HG03575 (cell line): ENCODE data around the gene LHX1.

Source experiments
- ATAC-seq: cut with Tn5 transposase; IDR thresholded peaks from one replicate; pipeline ENCODE4 v1.9.1; 2021; ENCODE audit not compliant: unreplicated experiment, insufficient number of reproducible peaks, low FRiP score; ENCODE audit errors: extremely low read depth

The LHX1 gene

DNA sequence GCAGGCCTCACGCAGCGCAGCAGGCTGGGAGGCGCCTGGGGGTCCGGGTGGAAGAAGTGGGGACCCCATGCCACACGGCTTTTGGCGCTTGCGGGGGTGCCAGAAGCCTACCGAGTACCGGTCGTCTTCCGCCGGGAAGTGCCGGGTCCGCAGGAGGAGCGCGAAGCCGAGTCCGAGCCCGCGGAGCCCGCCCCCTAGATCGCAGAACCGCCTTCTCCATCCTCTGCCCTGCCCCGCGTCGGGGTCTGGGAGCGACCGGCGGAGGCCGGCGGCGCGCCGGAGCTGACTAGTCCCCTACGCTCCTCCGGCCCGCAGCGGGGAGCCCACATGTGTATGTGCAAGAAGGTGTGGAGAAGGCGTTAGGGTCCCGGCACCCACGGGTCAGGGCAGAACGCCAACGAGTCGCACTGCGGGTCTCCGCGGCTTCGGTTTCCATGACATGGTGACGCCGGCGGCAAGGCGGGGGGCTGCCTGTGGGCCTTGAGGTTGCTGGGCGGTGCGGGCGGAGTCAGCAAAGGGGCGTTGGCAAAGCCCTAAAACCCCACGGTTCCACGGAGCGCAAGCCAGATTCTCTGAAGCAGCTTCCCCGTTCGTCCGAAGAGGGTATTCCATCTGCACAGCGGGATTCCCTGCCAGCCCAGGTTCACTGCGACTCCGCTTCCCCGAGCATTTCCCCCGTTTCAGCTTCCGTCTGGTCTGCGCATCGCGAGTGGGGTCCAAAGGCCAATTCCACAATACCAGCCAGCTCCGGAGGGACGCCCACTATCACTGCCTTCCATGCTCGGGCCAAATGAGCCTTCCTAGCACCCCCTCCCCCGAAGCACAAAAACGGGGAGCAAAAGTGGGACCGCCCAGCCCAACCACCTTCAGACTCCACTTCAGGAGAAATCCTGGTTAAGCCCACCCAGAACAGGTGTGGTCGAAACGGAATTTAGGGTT is 2.3 kb upstream of the LHX1 start:
- ATAC-seq = no peak

DNA sequence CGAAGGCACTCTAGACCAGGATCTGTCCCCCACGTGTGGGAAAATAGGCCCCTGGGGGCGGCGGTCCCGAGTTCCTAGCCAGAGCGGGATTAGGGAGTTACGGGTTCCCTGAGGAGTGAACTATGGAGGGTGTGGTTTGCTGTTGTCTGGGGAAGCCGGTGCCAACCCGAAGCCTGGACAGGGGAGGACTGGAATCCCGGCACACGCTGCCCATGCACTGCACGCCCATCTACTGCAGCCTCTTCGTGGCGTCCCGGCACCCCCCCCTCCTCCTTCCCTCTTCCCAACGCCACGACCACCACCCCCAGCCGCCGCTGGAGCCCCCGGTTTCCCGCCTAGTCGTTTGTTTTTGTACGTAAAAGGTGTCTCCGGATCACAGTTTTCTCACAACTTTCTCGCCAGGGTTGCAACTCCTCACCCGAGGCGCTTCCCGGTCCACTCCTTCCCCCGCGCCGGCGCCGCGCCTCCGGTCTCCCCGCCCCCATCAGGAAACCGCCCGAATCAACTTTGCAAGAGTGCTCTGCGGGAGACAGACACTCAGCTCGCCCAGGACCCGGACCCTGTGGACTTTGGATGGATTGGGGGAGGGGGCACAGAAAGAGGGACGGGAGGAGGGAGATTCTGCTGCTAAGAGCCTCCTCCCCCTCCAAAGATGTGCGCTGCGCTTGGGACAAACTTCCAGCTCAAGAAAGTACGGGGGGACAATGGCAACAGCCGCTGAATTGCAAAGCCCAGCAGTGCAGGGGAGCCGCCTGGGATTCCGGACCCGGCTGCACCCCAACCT is 1.4 kb upstream of the LHX1 start:
- no peak for ATAC-seq

DNA sequence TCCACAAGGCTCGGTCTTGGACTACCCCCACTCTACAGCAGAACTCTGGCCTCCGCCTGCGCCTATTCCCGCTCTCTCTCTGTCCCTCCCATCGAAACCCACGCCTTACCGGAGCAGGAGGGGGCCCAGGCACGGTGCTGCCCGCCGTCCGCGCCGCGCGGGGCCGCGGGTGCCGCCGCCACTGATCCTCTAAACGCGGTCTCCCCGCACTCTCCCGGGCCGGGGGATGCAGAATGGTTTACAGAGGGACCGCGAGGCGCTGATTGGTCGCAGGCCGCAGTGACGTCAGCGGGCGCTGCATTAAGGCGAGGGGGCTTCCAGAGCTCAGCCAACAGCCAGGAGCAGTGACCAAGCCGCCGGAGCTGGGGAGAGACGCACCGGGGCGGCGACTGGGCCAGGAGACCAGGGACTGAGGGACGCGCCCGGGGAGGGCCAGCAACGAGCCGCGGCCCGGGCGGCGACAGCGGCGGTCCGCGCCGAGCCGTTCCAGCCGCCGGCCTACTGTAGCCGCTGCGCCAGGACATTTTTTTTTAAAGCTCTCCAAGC is 747 bp upstream of the LHX1 start:
- no peak for ATAC-seq

DNA sequence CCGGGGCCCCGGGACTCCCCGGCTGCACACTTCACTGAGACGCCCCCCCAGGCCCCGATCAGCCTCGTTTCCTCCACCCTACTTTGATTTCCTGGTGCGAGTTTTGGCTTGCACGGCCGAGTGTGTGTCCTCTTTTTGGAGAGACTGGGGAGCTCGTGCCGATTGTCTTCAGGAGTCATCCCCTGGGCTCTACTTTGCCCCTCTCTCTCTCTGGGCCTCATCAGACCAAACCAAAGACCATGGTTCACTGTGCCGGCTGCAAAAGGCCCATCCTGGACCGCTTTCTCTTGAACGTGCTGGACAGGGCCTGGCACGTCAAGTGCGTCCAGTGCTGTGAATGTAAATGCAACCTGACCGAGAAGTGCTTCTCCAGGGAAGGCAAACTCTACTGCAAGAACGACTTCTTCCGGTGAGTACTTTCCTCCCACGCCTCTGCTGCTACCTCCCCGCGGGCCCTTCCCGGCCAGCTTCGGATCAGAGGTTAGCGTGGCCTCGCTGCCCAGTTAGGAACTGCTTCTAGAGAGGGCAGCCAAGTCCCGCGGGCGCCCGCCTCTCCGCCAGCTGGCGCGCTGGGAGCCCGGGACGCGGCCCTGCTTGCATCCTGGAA is 787 bp downstream of the LHX1 start:
- ATAC-seq = no peak

DNA sequence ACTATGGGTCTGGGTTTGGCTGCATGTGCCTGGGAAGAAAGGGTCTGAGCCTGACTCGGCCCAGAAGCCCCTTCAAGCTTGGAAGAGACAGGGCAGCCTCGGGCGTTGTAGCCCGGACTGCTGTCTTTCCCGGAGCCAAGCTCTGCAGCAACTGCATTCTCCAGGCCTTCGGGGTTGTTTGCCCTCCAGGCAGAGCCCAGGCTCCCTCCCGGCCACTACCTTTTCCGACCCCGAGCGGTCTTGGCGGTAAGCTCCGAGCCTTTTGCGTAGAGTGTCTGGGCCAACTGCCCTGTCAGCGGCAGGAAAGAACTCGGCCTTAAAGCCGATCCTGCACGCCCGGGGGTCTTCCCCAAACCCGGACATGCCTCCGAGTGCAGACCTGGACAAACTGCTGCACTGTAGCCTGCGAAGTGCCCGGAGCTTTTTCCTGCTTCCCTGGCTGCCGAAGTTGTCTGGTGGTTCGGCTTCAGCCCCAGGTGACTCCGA is 1.3 kb downstream of the LHX1 start:
- ATAC-seq = no peak

DNA sequence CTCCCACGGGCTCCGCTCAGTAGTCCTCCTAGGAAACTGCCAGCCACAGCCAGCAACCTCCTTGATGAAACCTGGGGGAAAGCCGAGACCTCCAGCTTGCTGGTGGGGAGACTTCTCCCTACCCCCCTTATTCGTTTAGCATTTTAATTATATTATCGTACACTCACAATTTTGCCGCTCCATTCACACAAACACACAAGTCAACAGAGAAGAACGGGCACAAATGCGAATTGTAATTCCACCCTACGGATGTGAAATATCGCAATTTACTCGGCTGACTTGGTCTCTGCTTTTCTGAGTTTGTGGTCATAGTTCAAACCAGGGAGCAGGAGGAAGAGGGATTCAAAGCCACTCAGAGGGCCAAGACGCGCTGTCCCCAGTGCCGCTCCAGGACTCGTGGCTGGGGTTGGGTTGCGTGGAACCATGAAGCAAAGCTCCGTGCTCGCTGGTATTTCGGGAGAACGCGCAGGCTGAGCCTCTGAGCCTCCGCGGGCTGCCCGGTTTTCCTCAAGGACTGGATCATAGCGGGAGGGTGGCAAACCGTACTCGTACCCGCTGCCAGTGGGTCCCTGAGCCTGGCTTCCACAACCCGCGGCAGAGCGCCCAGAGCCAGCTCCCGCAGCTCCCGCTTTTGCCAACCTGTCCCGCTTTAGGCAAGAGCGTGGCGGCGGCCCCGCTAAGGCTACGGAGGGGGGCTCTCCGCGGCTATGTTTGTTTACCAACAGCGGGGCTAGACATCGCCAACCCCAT is 2.0 kb downstream of the LHX1 start:
- no peak for ATAC-seq

DNA sequence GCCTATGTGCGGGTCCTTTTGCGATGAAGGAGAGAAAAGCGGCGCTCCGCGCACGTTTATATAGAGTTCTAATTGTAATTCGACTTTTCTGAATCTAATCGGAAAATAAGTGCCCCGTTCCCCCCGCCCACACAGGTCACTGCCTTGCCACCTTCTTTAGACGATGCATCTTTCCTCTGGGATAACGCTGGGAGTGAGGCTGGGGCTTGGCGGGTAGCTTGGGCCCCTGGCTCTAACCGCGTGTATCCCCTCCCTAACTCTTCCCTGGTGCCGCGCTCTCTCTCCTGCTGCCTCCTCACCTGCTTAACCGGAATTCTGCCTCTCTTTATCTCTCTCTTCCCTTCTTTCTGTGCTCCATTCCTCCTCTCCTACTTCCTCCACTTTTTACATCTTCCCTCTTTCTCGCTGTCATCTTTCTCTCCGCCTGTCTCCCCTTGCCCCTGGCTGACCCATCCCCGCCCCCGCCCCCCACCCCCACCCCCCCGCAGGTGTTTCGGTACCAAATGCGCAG is 2.6 kb downstream of the LHX1 start:
- no peak for ATAC-seq

DNA sequence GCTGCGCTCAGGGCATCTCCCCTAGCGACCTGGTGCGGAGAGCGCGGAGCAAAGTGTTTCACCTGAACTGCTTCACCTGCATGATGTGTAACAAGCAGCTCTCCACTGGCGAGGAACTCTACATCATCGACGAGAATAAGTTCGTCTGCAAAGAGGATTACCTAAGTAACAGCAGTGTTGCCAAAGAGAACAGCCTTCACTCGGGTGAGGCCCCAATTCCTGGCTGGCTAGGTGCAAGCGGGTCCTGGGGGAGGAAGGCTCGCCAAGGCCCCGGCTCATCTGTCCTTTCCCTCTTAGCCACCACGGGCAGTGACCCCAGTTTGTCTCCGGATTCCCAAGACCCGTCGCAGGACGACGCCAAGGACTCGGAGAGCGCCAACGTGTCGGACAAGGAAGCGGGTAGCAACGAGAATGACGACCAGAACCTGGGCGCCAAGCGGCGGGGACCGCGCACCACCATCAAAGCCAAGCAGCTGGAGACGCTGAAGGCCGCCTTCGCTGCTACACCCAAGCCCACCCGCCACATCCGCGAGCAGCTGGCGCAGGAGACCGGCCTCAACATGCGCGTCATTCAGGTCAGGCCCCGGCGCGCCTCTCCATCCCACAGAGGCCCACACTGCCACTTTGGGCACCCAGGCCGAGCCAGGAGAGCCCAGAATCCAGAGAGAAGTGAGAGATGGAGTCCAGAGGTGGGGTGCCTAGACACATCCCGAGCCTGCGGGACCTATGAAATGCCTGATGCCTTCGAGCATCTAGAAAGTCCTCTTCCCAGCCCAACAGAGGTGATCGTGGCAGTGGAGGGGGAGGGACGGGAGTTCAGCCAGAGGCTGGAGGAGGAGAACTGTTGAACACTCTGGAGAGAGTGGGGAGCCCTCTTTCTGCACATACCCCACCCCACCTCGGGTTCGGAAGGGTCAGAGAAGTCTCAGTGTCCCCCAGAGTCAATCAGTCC is 3.3 kb downstream of the LHX1 start:
- no peak for ATAC-seq

DNA sequence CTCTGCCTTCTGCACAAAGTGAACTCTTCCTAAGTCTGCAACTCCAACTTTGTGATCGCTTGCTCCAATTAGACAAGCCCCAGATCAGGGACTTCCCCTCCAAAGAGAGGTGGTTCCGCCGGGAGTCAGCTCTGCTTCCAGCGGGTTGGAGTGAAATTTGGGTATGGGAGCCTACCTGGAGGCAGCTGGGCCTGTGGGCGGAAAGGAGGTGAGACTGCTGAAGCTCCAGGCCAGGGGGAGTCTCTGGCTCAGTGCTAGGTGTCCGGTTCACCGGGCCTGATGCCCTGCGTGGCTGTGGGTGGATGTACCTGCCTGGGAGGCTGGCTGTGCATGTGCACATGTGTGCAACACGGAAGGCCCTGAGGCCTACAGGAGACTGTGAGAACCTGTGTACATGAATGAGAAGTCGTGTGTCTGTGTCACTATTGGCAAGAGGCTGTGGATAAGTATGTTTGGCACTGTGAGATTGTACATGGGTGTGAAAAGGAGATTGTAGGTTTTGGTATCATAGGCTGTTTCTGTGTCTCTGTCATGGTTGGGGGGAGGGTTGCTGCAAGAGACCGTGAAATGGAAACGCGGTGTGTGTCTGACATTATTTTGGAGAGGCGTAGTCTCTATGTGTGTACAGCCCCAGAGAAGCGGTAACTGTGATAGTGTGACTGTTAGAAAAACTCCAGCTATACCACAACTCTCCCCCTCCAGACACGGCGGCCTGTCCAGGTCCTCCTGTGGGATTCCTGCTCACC is 4.2 kb downstream of the LHX1 start:
- no peak for ATAC-seq

DNA sequence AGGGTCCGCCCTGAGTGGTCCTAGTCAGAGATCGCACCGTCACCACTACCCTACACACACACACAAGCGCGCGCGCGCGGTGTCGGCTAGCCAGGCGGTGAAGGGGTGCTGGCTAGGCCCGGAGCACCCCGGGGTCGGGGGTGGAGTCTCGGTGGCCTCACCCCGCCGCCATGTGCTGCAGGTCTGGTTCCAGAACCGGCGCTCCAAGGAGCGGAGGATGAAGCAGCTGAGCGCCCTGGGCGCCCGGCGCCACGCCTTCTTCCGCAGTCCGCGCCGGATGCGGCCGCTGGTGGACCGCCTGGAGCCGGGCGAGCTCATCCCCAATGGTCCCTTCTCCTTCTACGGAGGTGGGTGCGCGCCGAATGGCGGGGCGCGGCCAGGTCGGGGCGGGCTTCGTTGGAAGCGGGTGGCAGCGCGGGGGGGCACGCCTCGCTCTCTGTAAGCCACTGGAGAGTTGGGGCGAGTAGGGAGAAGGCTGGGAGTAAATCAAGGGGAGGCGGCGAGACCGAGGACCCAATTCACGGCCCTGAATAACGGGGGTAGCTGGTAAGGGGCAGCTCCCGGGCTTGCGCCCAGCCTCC is 4.8 kb downstream of the LHX1 start:
- no peak for ATAC-seq

DNA sequence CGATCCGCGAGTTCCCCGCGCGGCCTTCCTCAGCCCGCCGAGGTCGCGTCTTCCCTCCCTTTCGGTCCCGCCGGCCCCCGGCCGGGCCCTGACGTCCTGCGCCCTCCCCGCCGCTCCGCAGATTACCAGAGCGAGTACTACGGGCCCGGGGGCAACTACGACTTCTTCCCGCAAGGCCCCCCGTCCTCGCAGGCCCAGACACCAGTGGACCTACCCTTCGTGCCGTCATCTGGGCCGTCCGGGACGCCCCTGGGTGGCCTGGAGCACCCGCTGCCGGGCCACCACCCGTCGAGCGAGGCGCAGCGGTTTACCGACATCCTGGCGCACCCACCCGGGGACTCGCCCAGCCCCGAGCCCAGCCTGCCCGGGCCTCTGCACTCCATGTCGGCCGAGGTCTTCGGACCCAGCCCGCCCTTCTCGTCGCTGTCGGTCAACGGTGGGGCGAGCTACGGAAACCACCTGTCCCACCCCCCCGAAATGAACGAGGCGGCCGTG is 5.4 kb downstream of the LHX1 start:
- no peak for ATAC-seq

DNA sequence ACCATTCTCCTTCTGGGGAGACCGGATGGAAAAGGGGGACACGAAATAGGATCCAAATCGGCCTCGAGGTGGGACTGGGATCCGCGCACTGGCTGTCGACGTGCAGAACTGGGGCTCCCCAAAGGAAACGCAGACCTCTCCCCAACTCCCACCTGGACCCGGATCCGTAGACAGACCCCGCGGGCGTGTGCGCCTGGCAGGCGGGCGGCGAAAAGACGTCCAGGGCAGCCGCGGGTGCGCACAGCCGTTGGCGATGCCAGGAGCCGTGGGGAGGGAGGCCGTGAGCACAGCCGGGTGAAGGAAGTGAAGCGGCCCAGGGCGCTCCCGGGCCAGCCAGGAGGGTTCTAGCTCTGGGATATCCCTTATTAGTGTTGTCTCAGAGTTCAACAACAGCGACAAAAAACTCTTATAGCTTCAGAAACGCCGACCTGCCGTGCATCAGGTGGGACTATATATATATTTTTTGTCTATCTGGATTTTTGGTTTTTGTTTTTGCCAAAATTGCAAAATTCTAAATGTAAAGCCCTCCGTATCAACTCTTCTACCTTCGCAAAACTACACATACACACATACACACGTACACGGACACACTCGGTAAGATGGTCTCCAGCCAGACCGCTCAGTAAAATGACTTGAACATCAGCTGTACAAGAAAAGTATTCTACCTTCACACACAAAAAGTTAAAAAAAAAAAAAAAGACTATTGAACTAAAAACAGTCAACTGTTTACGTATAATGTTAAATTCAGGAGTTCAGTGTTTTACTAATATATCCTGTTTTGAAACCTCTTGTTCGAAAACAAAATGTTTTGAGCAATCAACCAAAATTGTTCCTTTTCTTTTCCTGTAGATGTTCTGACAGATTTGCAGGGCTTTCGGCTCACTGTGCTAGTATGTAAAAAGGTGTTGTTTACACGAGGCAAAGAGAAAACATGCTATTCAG is 6.2 kb downstream of the LHX1 start:
- ATAC-seq = no peak

DNA sequence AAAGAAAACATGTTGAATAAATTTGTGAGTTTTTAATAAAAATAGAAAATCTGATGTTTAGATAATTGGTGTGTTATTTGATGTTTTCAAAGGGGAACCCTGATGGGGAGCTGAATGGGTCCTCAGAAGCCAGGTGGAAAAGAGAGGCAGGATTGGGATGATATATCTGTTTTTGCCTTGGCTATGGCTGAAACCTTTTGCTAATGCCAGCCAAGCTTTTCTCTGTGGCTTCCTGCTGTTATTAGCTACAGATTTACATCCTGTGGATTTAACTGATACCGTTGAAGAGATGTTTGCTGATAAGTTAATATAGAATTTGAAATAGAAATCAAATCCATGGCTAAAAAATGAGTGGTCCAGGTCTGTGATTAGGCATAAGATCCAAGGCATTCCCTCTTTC is 7.3 kb downstream of the LHX1 start:
- no peak for ATAC-seq

DNA sequence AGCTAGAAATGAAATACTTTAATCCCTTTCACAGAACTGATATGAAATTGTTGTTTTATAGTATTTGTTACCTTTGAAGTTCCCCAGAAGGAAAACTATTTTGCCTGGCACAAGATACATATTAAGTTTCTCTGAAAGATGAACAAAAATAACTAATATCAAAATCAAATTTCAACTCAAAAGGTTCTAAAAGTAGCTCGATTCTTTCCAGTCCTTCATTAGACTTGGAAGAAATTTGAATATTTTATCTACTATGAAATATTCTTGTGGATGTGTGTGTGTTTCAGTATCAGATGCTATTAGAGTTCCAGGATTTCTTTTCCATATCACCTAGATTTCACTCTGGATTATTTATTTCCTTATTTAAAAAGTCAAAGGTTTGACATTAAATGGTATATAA is 7.9 kb downstream of the LHX1 start:
- ATAC-seq = no peak

DNA sequence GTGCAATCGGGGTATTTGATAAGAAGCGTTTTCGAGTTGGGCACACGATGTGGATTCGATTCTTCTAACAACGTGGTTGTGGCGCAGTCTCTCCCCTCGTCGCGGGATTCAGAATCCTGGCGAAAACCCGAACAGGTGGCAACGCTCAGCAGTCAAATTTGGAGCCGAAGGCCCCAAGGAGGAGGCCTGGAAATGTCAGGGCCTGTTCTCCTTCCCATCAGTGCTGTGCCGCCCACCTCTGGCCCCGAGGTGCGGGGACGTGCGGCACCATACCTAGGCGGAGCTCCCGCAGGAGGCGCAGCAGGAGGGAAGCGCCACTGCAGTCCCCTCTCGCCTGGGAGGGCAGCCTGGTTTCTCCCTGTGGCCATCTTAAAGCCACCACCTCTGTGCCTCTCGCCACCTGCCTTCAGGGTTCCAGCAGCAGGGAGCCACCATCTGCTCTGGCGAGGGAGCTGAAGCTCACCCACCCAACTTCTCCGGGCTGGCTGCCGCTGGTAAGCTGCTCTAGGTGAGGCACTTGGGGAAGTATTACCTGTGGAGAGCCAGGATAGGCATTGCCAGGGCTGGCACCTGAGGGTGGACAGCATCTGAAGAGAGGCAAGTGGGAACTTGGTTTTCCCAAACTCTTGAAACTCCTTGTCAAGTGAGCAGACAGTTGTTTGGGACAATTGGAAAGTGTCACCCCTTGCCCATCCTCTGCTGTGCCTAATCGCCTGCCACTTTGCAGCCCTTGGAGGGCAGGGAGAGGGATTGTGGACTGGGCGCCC is 8.9 kb downstream of the LHX1 start:
- ATAC-seq = no peak
